ENCODE measurements around the gene LRFN3. TPM values are rescaled to one million over a fixed set of nuclear protein-coding genes. Genes with fewer than 3 reads are reported as not detected.

Gene LRFN3
- total RNA-seq, 1 donor from 2014 or later: 21.0 TPM

GRCh38 chr19:35958660-35959039 lies 22.5 kb downstream of the LRFN3 start:
- no peak for TF ChIP-seq CTCF (IDR thresholded peaks at IDR 0.05)
- peaks cover 2% of the 10 kb centered on the region for H3K9me3 Mint-ChIP-seq (ENCODE audit: low read depth)
- H3K36me3 Mint-ChIP-seq (ENCODE audit: low read depth): no peaks in the 10 kb centered on the region
- no peak overlapping the region for H3K4me3 Mint-ChIP-seq (ENCODE audit: unreplicated experiment)
- no peak overlapping the region for H3K27ac Mint-ChIP-seq (ENCODE audit: unreplicated experiment)
- peaks cover 29% of the 10 kb centered on the region for H3K27me3 Mint-ChIP-seq (ENCODE audit: low read depth)
- DNase-seq (ENCODE audit: low spot score): no peak
- no peaks in the 10 kb centered on the region for H3K4me1 Mint-ChIP-seq (ENCODE audit: low read depth)

- peaks cover 2% of the 10 kb centered on the region for H3K9me3 Mint-ChIP-seq (ENCODE audit: low read depth)
- no peaks in the 10 kb centered on the region for H3K36me3 Mint-ChIP-seq (ENCODE audit: low read depth)
- DNase-seq (ENCODE audit: low spot score): no peak
- peak; percentile 66 for TF ChIP-seq CTCF (IDR thresholded peaks at IDR 0.05)
- no peaks in the 10 kb centered on the region for H3K4me1 Mint-ChIP-seq (ENCODE audit: low read depth)
- peaks cover 30% of the 10 kb centered on the region for H3K27me3 Mint-ChIP-seq (ENCODE audit: low read depth)
- H3K4me3 Mint-ChIP-seq (ENCODE audit: unreplicated experiment): no peak overlapping the region
- H3K27ac Mint-ChIP-seq (ENCODE audit: unreplicated experiment): no peak overlapping the region
These were observed 23.1 kb downstream of the LRFN3 start for GRCh38 chr19:35959040-35959967.

- Mint-ChIP-seq H3K4me1 (ENCODE audit: low read depth) (no peaks in the 10 kb centered on the region), H3K36me3 (ENCODE audit: low read depth) (no peaks in the 10 kb centered on the region), H3K27ac (ENCODE audit: unreplicated experiment) (no peak overlapping the region), H3K27me3 (ENCODE audit: low read depth) (peaks cover 30% of the 10 kb centered on the region), H3K9me3 (ENCODE audit: low read depth) (peaks cover 2% of the 10 kb centered on the region), H3K4me3 (ENCODE audit: unreplicated experiment) (no peak overlapping the region)
- DNase-seq (ENCODE audit: low spot score): no peak
- no peak for TF ChIP-seq CTCF (IDR thresholded peaks at IDR 0.05)
These were observed 23.8 kb downstream of the LRFN3 start for GRCh38 chr19:35959968-35960320.

GRCh38 chr19:35960432-35960972 lies 24.3 kb downstream of the LRFN3 start:
- Mint-ChIP-seq H3K27ac (ENCODE audit: unreplicated experiment) (no peak overlapping the region), H3K9me3 (ENCODE audit: low read depth) (peaks cover 2% of the 10 kb centered on the region), H3K4me1 (ENCODE audit: low read depth) (no peaks in the 10 kb centered on the region), H3K36me3 (ENCODE audit: low read depth) (no peaks in the 10 kb centered on the region), H3K4me3 (ENCODE audit: unreplicated experiment) (no peak overlapping the region), H3K27me3 (ENCODE audit: low read depth) (peaks cover 30% of the 10 kb centered on the region)
- no peak for TF ChIP-seq CTCF (IDR thresholded peaks at IDR 0.05)
- no peak for DNase-seq (ENCODE audit: low spot score)

- Mint-ChIP-seq H3K36me3 (ENCODE audit: low read depth) (no peaks in the 10 kb centered on the region), H3K27ac (ENCODE audit: unreplicated experiment) (no peak overlapping the region), H3K4me3 (ENCODE audit: unreplicated experiment) (no peak overlapping the region), H3K27me3 (ENCODE audit: low read depth) (peaks cover 18% of the 10 kb centered on the region), H3K4me1 (ENCODE audit: low read depth) (no peaks in the 10 kb centered on the region), H3K9me3 (ENCODE audit: low read depth) (no peaks in the 10 kb centered on the region)
- no peak for DNase-seq (ENCODE audit: low spot score)
- no peak for TF ChIP-seq CTCF (IDR thresholded peaks at IDR 0.05)
These were observed 27.3 kb downstream of the LRFN3 start for GRCh38 chr19:35963514-35963913.
